Activated naive CD4-positive, alpha-beta T cell treated with anti-CD3 and anti-CD28 coated beads, Interleukin-2, amount 50 U/mL, for 24 hours (primary cell): Measurements from ENCODE around the gene TCEAL1.
A peak's percentile ranks its signal among the peaks of the same experiment; 100 is the strongest.
"Not testable (repeated sequence)": the region's sequence is repeated elsewhere in the genome, so short reads cannot be mapped to it uniquely, and the experiment has no call there.

Source experiments
- H3K27ac Mint-ChIP-seq: one replicate; pipeline ENCODE4 v1.8.0; 2021; ENCODE audit warnings: mild to moderate bottlenecking, mixed read lengths
- H3K27me3 Mint-ChIP-seq: one replicate; pipeline ENCODE4 v1.8.0; 2021; ENCODE audit warnings: mixed read lengths
- H3K36me3 Mint-ChIP-seq: one replicate; pipeline ENCODE4 v1.8.0; 2021; ENCODE audit warnings: mixed read lengths
- H3K4me1 Mint-ChIP-seq: one replicate; pipeline ENCODE4 v1.8.0; 2021; ENCODE audit warnings: mixed read lengths
- H3K4me3 Mint-ChIP-seq: one replicate; pipeline ENCODE4 v1.8.0; 2021; ENCODE audit warnings: mild to moderate bottlenecking, mixed read lengths
- H3K9me3 Mint-ChIP-seq: one replicate; pipeline ENCODE4 v1.8.0; 2021; ENCODE audit warnings: mixed read lengths

The TCEAL1 gene

DNA sequence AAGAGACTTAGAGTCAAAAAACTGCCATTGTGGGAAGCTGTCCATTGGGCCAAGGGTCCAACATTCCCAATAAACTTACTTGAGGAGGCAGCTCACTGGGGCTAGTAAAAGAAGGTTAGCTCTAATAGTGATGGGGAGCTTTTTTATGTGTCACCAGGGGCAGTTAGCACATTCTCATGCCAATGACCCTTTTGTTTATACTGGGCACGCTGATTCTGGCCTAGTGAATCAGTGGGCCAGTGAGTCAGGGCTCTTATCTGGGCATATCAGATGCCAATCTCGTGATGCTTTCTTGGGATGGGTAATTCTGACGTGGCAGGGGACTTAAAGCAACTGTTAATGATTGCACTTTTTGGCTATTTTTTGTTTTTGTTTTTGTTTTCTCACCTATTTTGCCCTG lies 27.8 kb downstream of the TCEAL1 start:
- Mint-ChIP-seq H3K36me3 (no peaks in the 10 kb centered on the region), H3K27me3 (peaks cover 2% of the 10 kb centered on the region), H3K27ac (no peak overlapping the region)

DNA sequence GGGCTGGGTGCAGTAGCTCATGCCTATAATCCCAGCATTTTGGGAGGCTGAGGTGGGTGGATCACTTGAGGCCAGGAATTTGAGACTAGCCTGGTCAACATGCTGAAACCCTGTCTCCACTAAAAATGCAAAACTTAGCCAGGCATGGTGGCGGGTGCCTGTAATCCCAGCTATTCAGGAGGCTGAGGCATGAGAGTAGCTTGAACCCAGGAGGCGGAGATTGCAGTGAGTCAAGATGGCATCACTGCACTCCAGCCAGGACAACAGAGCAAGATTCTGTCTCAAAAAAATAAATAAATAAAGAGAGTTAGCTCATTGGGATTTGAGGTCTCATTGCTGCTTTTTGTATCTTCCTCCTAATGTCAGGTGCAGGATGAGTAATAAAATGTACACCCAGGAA lies 28.3 kb downstream of the TCEAL1 start:
- H3K4me1 Mint-ChIP-seq, H3K27ac Mint-ChIP-seq, H3K27me3 Mint-ChIP-seq, H3K9me3 Mint-ChIP-seq, H3K4me3 Mint-ChIP-seq, H3K36me3 Mint-ChIP-seq: not testable (repeated sequence)

More for the DNA sequence above, 27.8 kb downstream of the TCEAL1 start:
- no peaks in the 10 kb centered on the region for H3K9me3 Mint-ChIP-seq
- no peak overlapping the region for H3K4me3 Mint-ChIP-seq
- peaks cover 3% of the 10 kb centered on the region for H3K4me1 Mint-ChIP-seq

DNA sequence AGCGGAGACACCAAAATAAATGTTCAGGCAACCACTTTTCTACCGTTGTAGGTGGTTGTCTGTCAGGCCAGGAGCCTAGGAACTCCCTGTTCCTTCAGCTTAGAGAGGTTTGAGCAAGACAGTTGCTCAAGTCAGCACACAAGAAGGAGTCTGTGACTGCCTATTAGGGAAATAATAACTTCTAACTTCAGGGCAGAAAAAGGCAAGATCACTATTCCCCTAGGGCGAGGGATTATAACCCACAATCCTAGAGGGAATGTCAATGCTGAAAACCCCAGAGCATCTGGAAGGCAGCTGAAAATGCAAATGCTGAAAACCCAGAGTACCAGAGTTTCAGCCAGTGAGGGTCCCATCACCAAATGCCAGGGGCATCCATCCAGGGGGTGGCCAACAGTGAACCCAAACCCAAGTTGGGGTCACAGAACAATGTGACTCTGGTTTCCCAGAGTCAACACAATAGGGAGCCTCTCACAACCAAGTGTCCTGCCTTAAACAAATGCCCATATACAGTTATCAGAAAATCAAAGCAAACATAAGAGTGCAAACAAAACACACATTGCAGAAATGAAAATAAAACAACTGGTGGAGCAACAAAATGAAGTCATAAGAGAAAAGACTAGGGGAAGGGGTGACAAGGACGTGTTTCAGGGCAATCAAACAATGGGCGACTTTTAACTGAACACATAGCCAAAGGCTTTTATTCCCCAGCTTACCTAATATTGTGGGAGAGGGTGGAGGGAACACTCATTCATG lies 30.1 kb downstream of the TCEAL1 start:
- H3K9me3 Mint-ChIP-seq = no peaks in the 10 kb centered on the region
- no peaks in the 10 kb centered on the region for H3K36me3 Mint-ChIP-seq
- H3K27me3 Mint-ChIP-seq = peaks cover 4% of the 10 kb centered on the region
- H3K27ac Mint-ChIP-seq = no peak overlapping the region
- H3K4me3 Mint-ChIP-seq = no peak overlapping the region
- peaks cover 3% of the 10 kb centered on the region for H3K4me1 Mint-ChIP-seq

DNA sequence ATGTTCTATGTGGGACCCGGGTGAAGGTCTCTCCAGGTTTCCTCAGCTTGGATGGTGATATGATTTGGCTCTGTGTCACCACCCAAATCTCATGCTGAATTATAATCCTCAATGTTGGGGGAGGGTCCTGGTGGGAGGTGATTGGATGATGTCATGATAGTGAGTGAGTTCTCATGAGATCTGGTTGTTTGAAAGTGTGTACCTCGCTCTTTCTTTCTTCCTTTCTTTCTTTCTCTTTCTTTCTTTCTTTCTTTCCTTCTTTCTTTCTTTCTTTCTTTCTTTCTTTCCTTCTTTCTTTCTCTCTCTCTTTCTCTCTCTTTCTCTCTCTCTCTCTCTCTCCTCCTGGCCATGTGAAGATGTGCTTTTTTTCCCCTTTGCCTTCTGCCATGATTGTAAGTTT lies 30.7 kb downstream of the TCEAL1 start:
- H3K27ac Mint-ChIP-seq = peak overlapping the region; percentile 52
- not testable (repeated sequence) for H3K9me3 Mint-ChIP-seq, H3K36me3 Mint-ChIP-seq, H3K4me1 Mint-ChIP-seq, H3K4me3 Mint-ChIP-seq, H3K27me3 Mint-ChIP-seq

GRCh38 chrX:103663981-103664762 lies 35.4 kb downstream of the TCEAL1 start:
- Mint-ChIP-seq H3K4me1 (no peaks in the 10 kb centered on the region), H3K9me3 (no peaks in the 10 kb centered on the region), H3K27me3 (peaks cover 6% of the 10 kb centered on the region), H3K36me3 (no peaks in the 10 kb centered on the region), H3K4me3 (no peak overlapping the region), H3K27ac (no peak overlapping the region)

DNA sequence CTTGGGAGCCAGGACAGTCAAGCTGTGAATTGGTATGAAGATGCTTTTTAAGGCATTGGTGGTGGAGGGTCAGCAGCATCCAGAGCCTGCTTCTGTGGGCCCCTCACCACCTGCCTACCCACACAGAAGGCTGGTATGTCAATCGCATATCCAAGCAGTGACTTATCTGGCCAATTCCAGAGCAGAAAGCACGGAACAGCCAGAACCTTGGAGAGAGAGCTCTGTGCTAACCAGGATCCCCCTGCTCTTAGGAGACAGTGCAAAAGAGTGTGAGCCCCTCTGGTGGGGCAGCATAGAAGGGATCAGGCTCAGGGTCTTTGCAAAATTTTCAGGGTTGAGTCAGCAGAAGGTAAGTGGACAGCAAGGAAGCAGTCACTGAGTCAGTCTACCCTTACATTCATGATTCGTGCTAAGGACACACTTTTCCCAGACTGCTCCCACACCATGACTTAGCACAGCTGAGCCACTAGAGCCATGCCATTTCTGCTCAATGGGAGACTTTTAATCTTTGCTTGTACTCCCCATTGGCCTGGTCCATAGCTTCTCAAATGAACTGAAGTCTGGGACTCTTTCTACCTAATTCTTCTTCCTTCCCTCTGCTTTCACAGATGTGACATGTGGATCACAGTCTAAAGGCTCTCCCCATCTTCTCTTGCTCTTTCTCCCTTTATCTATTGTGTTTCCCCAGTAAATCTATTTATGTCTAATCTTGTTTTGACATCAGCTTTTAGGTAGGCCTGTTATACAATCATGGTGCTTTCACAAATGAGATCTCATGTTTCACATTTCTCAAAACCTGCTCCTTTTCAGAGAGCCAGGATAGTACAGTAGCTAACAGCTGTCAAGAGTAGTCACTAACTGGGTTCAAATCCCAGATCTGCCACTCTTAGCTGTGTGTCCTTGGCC lies 37.7 kb downstream of the TCEAL1 start:
- H3K27me3 Mint-ChIP-seq = peaks cover 4% of the 10 kb centered on the region
- H3K4me1 Mint-ChIP-seq = no peaks in the 10 kb centered on the region
- H3K4me3 Mint-ChIP-seq = no peak overlapping the region
- H3K27ac Mint-ChIP-seq = no peak overlapping the region
- no peaks in the 10 kb centered on the region for H3K9me3 Mint-ChIP-seq
- no peaks in the 10 kb centered on the region for H3K36me3 Mint-ChIP-seq

DNA sequence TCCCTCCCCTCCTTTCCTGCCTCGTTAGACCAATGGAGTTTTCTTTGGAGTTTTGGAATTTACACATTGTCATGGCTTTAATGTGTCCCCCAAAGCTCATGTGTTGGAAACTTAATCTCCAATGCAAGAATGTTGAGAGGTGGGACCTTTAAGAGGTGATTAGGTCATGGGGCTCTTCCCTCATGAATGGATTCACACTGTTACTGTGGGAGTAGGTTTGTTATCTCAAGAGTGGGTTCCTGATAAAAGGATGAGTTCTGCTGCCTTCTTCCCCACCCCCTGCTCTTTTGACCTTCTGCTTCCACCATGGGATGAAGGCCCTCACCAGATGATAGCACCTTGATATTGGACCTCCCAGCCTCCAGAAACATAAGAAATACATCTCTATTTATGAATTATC lies 41.0 kb downstream of the TCEAL1 start:
- Mint-ChIP-seq H3K9me3 (no peaks in the 10 kb centered on the region), H3K4me1 (no peaks in the 10 kb centered on the region), H3K36me3 (no peaks in the 10 kb centered on the region), H3K4me3 (no peak overlapping the region), H3K27ac (no peak overlapping the region), H3K27me3 (no peaks in the 10 kb centered on the region)

DNA sequence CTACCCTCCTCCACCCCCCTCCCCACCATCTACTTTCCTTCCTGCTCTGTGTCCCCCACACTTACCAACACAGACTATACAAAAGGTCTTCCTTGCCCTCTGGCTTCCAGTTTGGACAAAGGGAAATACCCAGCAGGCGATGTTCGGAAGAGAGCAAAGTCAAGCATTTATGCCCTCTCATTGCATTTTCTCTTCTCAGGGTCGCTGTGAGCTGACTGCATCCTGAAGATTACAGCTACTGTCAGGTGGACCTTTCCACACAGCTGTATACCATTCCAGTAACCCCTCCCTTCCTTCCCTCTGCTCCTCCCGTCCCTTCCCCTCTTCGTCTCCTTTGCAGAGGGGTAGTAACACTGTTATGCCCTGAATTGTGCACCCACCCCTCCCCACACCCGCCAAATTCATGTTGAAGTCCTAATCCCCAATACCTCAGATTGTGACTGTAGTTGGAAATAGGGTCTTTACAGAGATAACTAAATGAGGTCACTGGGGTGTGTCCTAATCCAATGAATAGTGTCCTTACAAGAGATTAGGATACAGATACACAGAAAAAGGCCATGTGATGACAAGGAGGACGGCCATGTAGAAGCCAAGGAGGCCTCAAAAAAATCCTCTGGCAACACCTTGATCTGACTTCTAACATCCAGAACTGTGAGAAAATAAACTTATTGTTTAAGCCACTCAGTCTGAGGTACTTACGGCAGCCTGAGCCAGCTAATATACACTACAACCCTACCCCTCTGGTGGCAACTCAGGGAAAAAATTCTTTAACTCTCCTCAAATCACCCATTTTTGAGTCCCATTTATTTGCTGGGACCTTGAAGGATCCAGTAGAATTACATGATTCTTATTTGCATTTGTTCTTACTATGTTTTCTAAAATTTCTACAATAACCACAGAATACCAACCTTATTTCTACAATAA lies 46.0 kb downstream of the TCEAL1 start:
- H3K27ac Mint-ChIP-seq = no peak overlapping the region
- peaks cover 7% of the 10 kb centered on the region for H3K36me3 Mint-ChIP-seq
- no peaks in the 10 kb centered on the region for H3K9me3 Mint-ChIP-seq
- H3K4me3 Mint-ChIP-seq = no peak overlapping the region
- H3K4me1 Mint-ChIP-seq = peaks cover 9% of the 10 kb centered on the region
- H3K27me3 Mint-ChIP-seq = no peaks in the 10 kb centered on the region

GRCh38 chrX:103678199-103678993 lies 49.6 kb downstream of the TCEAL1 start:
- Mint-ChIP-seq H3K27me3 (no peaks in the 10 kb centered on the region), H3K9me3 (no peaks in the 10 kb centered on the region), H3K4me1 (peaks cover 9% of the 10 kb centered on the region), H3K27ac (no peak overlapping the region), H3K36me3 (peaks cover 7% of the 10 kb centered on the region), H3K4me3 (no peak overlapping the region)
